PC-9 (cell line): ENCODE measurements around the gene RNASE7. TPM values are rescaled to one million over a fixed set of nuclear protein-coding genes. Genes with fewer than 3 reads are reported as not detected.

Experiments
- BruUV-seq: library from RNA; stranded (reverse); fragments of 400-500 nt; replicated peaks from 2 replicates; lab custom pipeline; 2021; lab: Mats Ljungman, UMichigan
- CTCF ChIA-PET: fragments of 300-600 bp; sonication (Branson Sonifier 250); formaldehyde crosslinking; loops from one replicate; lab custom pipeline; 2022; ENCODE audit warnings: antibody characterized with exemption; lab: Charles Lee
- POLR2A ChIA-PET: fragments of 300-600 bp; sonication (Branson Sonifier 250); formaldehyde crosslinking; loops from one replicate; lab custom pipeline; 2022; ENCODE audit warnings: antibody characterized with exemption; ENCODE audit not compliant: unreplicated experiment; lab: Charles Lee
- DNase-seq, 2 experiments: peaks; one replicate each; pipeline versions ENCODE4 v3.0.0 to v3.0.0-alpha.2; 2015 to 2022; ENCODE audit warnings: mixed read lengths in 1 of 2
- H2AFZ ChIP-seq: fragments of 200-600 bp; sonication (generic); 2 replicates; pipeline ENCODE4 v1.8.1; 2017; ENCODE audit warnings: antibody characterized with exemption
- H3F3A ChIP-seq: fragments of 200-600 bp; sonication (generic); 2 replicates; pipeline ENCODE4 v1.8.1; 2017; ENCODE audit warnings: antibody characterized with exemption, mild to moderate bottlenecking, low read depth; ENCODE audit not compliant: insufficient read depth
- H3K27ac ChIP-seq: fragments of 200-600 bp; sonication (generic); 2 replicates; pipeline ENCODE4 v1.6.1; 2016; ENCODE audit warnings: mixed run types
- H3K27me3 ChIP-seq: fragments of 200-600 bp; sonication (generic); 2 replicates; pipeline ENCODE4 v1.6.1; 2016; ENCODE audit warnings: low read depth, mixed run types; ENCODE audit not compliant: insufficient read depth
- H3K36me3 ChIP-seq: fragments of 200-600 bp; sonication (generic); 2 replicates; pipeline ENCODE4 v1.6.1; 2016; ENCODE audit warnings: low read depth, mixed run types
- H3K4me1 ChIP-seq: fragments of 200-600 bp; sonication (generic); replicated peaks from 2 replicates; pipeline ENCODE4 v1.6.1; 2016; ENCODE audit warnings: mixed run types; ENCODE audit not compliant: insufficient read depth
- H3K4me2 ChIP-seq: fragments of 200-600 bp; sonication (generic); 2 replicates; pipeline ENCODE4 v1.6.1; 2017; ENCODE audit warnings: mixed run types
- H3K4me3 ChIP-seq: fragments of 200-600 bp; sonication (generic); 2 replicates; pipeline ENCODE4 v1.6.1; 2016; ENCODE audit warnings: mixed run types
- H3K79me2 ChIP-seq: fragments of 200-600 bp; sonication (generic); 2 replicates; pipeline ENCODE4 v1.6.1; 2017; ENCODE audit warnings: low read depth, mixed run types
- H3K9me2 ChIP-seq: fragments of 200-600 bp; sonication (generic); 2 replicates; pipeline ENCODE4 v1.8.1; 2017; ENCODE audit warnings: mild to moderate bottlenecking; ENCODE audit not compliant: insufficient read depth
- H3K9me3 ChIP-seq: fragments of 200-600 bp; sonication (generic); 2 replicates; pipeline ENCODE4 v1.8.1; 2016; ENCODE audit warnings: low read depth; ENCODE audit not compliant: insufficient read depth
- H4K20me1 ChIP-seq: fragments of 200-600 bp; sonication (generic); 2 replicates; pipeline ENCODE4 v1.8.1; 2017; ENCODE audit not compliant: insufficient read depth
- EZH2 ChIP-seq: fragments of 200-600 bp; sonication (generic); IDR thresholded peaks from 2 replicates; pipeline ENCODE4 v1.8.0; 2017; ENCODE audit warnings: antibody characterized with exemption, low read depth
- intact Hi-C: fragments of 100-400 bp; cut with micrococcal nuclease; formaldehyde crosslinking; loops from one replicate; pipeline ENCODE4 v1.10.0; 2022; ENCODE audit not compliant: unreplicated experiment
- total RNA-seq: library from RNA; stranded (reverse); gene quantifications from 2 replicates; pipeline ENCODE4 v1.2.3, GENCODE V29; 2021
- TF ChIP-seq, protein P1 (sequence below): fragments of 200-600 bp; sonication (generic); conservative IDR thresholded peaks from 2 replicates; pipeline ENCODE4 v1.6.1; 2017; ENCODE audit warnings: mixed run types, antibody characterized with exemption, mild to moderate bottlenecking, moderate library complexity

Gene RNASE7
- total RNA-seq, 1 experiment from 2014 or later, result not detected

DNA sequence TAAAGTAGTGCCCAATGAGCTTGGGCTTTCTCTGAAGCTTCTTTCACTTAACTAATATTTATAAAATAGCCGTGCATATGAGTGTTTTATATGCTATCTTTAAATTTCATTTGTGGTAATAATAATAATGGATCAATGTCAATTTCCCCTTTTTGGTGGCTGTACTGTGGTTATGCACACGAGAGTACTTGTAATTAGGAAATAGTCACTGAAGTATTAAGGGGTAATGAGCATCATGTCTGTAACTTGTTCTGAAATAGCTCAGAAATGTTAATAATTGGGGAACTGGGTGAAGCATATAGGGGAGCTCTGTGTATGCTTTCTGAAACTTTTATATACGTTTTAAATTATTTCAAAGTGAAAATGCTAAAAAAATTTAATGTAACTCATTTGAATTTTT lies 8.4 kb downstream of the RNASE7 start:
- no peaks in the 10 kb centered on the region for H3K9me3 ChIP-seq
- DNase-seq, result no peak
- intact Hi-C loops, result no loop called here
- H3K27ac ChIP-seq, result no peak overlapping the region
- H3K36me3 ChIP-seq, result no peaks in the 10 kb centered on the region
- no TSS peak for BruUV-seq
- no peaks in the 10 kb centered on the region for H4K20me1 ChIP-seq
- CTCF ChIA-PET, result no interaction called here
- no peaks in the 10 kb centered on the region for H3K79me2 ChIP-seq
- no peaks in the 10 kb centered on the region for H3K4me1 ChIP-seq
- H3K9me2 ChIP-seq, result no peaks in the 10 kb centered on the region
- H3K4me3 ChIP-seq, result no peak overlapping the region
- POLR2A ChIA-PET, result no interaction called here
- no peaks in the 10 kb centered on the region for H3K27me3 ChIP-seq
- no peak for TF ChIP-seq EZH2
- TF ChIP-seq, protein P1, sequence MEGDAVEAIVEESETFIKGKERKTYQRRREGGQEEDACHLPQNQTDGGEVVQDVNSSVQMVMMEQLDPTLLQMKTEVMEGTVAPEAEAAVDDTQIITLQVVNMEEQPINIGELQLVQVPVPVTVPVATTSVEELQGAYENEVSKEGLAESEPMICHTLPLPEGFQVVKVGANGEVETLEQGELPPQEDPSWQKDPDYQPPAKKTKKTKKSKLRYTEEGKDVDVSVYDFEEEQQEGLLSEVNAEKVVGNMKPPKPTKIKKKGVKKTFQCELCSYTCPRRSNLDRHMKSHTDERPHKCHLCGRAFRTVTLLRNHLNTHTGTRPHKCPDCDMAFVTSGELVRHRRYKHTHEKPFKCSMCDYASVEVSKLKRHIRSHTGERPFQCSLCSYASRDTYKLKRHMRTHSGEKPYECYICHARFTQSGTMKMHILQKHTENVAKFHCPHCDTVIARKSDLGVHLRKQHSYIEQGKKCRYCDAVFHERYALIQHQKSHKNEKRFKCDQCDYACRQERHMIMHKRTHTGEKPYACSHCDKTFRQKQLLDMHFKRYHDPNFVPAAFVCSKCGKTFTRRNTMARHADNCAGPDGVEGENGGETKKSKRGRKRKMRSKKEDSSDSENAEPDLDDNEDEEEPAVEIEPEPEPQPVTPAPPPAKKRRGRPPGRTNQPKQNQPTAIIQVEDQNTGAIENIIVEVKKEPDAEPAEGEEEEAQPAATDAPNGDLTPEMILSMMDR, result no peak
- H2AFZ ChIP-seq, result no peak overlapping the region
- H3K4me2 ChIP-seq, result no peak overlapping the region
- H3F3A ChIP-seq, result no peaks in the 10 kb centered on the region

DNA sequence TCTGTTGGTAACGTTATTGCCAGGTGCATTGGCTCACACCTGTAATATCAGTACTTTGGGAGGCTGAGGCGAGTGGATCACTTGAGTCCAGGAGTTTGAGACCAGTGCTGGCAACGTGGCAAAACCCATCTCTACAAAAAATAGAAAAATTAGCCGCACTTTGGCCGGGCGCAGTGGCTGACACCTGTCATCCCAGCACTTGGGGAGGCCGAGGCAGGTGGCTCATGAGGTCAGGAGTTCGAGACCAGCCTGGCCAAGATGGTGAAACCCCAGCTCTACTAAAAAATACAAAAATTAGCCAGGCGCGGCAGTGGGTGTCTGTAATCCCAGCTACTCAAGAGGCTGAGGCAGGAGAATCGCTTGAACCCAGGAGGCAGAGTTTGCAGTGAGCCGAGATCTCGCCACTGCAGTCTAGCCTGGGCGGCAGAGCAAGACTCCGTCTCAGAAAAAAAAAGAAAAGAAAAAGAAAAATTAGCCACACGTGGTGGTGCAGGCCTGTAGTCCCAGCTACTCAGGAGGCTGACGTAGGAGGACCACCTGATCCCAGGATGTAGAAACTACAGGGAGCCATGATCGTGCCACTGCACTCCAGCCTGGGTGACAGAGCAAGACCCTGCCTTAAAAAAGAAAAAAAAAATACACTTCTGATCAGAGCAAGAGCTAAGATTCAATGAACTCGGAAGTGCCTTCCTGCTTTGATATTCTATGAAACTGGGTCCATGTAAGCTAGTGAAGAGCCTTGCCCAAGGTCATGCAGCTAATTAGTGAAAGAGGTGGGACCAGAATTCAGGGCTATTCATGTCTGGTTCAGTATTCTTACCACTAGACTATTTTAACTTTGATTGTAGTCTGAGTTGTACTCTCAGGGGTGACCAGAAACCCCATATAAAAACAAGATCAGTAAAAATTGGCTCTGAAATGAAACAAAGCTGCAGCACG lies 11.3 kb downstream of the RNASE7 start:
- intact Hi-C loops, result no loop called here
- Histone ChIP-seq H3K36me3 (no peaks in the 10 kb centered on the region), H2AFZ (no peak overlapping the region), H3K9me2 (no peaks in the 10 kb centered on the region), H3K4me2 (no peak overlapping the region), H3K9me3 (no peaks in the 10 kb centered on the region), H3K27ac (no peak overlapping the region), H3K79me2 (no peaks in the 10 kb centered on the region), H3K27me3 (no peaks in the 10 kb centered on the region), H3K4me3 (no peak overlapping the region), H4K20me1 (no peaks in the 10 kb centered on the region), H3F3A (no peaks in the 10 kb centered on the region), H3K4me1 (no peaks in the 10 kb centered on the region)
- POLR2A ChIA-PET, result no interaction called here
- BruUV-seq, result no TSS peak
- no peak for DNase-seq
- CTCF ChIA-PET, result no interaction called here
- no peak for TF ChIP-seq EZH2
- TF ChIP-seq, protein P1, result no peak

DNA sequence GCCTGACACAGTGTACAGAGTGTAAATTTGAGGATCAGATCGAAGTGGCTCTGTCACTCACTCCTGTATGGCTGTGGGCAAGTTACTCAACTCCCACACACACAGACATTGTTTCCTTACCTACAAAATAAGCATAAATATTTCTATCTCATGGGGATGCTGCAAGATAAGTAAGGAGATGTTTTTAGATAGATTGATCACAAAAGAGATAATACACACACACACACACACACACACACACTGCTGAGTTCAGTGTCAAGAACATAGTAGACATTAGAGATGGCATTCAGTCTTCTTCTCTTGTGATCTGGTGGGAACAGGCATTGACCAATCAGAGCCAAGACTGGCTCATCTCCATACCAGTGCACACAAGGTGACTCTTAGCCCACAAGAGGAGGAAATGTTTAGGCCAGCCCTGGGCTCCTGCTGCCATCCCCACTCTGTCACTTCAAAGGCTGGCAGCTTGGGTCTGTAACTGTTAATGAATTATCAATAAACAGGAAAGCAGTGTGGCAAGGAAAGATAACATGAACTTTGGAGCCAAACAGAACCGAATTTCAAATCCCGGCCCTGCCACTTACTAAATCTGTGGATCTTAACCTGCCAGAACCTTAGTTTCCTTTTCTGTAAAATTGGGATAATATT lies 12.1 kb downstream of the RNASE7 start:
- Histone ChIP-seq H3K27me3 (no peaks in the 10 kb centered on the region), H3K4me1 (no peaks in the 10 kb centered on the region), H3K4me2 (no peak overlapping the region), H3K27ac (no peak overlapping the region), H3K79me2 (no peaks in the 10 kb centered on the region), H3F3A (no peaks in the 10 kb centered on the region), H3K9me3 (no peaks in the 10 kb centered on the region), H3K9me2 (no peaks in the 10 kb centered on the region), H2AFZ (no peak overlapping the region), H3K4me3 (no peak overlapping the region), H3K36me3 (no peaks in the 10 kb centered on the region), H4K20me1 (no peaks in the 10 kb centered on the region)
- BruUV-seq, result no TSS peak
- intact Hi-C loops, result no loop called here
- ChIA-PET CTCF (no interaction called here), POLR2A (no interaction called here)
- DNase-seq, result no peak
- TF ChIP-seq EZH2, result no peak
- TF ChIP-seq, protein P1, result no peak
